CD4-positive, alpha-beta T cell treated with Interleukin-17A for 4 hours (primary cell): ENCODE data around the gene KLHL25.

Experiments
- DNase-seq: peaks from one replicate; pipeline ENCODE4 v3.0.0-alpha.2; 2020; ENCODE audit warnings: mixed read lengths

KLHL25 gene

GRCh38 chr15:85746641-85747040 is 48.1 kb downstream of the KLHL25 start:
- no peak for DNase-seq

GRCh38 chr15:85745525-85746150 is 49.1 kb downstream of the KLHL25 start:
- DNase-seq = no peak

- no peak for DNase-seq
Measured at GRCh38 chr15:85745023-85745422, 49.7 kb downstream of the KLHL25 start.

- no peak for DNase-seq
Measured at GRCh38 chr15:85744579-85744978, 50.1 kb downstream of the KLHL25 start.

- no peak for DNase-seq
Measured at GRCh38 chr15:85743392-85744055, 51.2 kb downstream of the KLHL25 start.

- DNase-seq = no peak
Measured at GRCh38 chr15:85742186-85742821, 52.4 kb downstream of the KLHL25 start.

- no peak for DNase-seq
Measured at GRCh38 chr15:85741662-85742061, 53.1 kb downstream of the KLHL25 start.

GRCh38 chr15:85741021-85741421 is 53.7 kb downstream of the KLHL25 start:
- DNase-seq = no peak

GRCh38 chr15:85737061-85737460 is 57.7 kb downstream of the KLHL25 start:
- no peak for DNase-seq

GRCh38 chr15:85733416-85733815 is 61.3 kb downstream of the KLHL25 start:
- no peak for DNase-seq

GRCh38 chr15:85730001-85730820 is 64.5 kb downstream of the KLHL25 start:
- DNase-seq = peak; percentile 59

- no peak for DNase-seq
Measured at GRCh38 chr15:85727068-85727467, 67.7 kb downstream of the KLHL25 start.

- no peak for DNase-seq
Measured at GRCh38 chr15:85726454-85726853, 68.3 kb downstream of the KLHL25 start.

GRCh38 chr15:85725564-85725963 is 69.2 kb downstream of the KLHL25 start:
- no peak for DNase-seq

GRCh38 chr15:85725019-85725418 is 69.7 kb downstream of the KLHL25 start:
- DNase-seq = no peak

- no peak for DNase-seq
Measured at GRCh38 chr15:85723960-85724945, 70.5 kb downstream of the KLHL25 start.

- DNase-seq = no peak
Measured at GRCh38 chr15:85722374-85723152, 72.2 kb downstream of the KLHL25 start.

- DNase-seq = no peak
Measured at GRCh38 chr15:85718981-85719380, 75.7 kb downstream of the KLHL25 start.

- DNase-seq = no peak
Measured at GRCh38 chr15:85718271-85718971, 76.3 kb downstream of the KLHL25 start.

GRCh38 chr15:85717212-85717611 is 77.5 kb downstream of the KLHL25 start:
- no peak for DNase-seq

GRCh38 chr15:85716261-85716660 is 78.5 kb downstream of the KLHL25 start:
- no peak for DNase-seq
